NCI-H1092 (cell line): ENCODE measurements around the gene WASHC3.

Source experiments
- DNase-seq: peaks from one replicate; lab custom pipeline; 2025; lab: John Stamatoyannopoulos, UW

WASHC3 gene

DNA sequence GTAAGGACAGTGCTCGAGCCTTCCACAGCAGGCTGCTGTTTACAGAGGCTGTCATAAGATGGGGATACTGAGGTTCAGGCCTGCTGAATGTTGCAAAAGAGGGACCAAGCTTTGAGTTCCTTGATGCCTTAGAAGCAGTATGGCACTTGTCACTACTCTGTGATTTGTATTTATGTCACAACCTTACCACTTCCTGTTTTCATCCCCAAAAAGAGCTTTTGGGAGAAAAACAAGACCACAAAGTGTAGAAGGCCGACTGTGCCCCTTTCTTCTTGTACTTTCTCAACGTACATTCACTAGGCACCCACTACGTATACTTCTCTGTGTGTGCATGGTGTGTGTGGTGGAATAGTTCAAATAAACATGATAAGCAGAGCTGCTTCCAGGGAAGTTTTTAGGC is 94.3 kb downstream of the WASHC3 start:
- DNase-seq, result no peak

DNA sequence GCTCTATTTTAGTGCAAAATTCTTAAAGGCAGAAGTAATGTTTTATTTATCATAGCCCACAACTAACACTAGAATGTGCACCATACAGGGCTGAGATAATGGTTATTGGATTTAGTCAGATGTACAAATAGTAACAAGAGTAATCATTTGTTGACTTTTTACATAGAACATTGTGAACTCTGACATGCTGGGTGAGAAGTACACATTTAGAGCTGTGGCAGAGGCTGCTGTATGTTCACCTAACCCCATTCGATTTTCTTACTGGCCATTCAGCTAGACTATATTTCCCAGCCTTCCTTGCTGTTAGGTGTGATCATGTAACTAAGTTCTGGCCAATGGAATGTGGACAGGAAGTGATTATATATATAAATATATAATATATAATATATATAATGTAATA is 95.3 kb downstream of the WASHC3 start:
- no peak for DNase-seq

DNA sequence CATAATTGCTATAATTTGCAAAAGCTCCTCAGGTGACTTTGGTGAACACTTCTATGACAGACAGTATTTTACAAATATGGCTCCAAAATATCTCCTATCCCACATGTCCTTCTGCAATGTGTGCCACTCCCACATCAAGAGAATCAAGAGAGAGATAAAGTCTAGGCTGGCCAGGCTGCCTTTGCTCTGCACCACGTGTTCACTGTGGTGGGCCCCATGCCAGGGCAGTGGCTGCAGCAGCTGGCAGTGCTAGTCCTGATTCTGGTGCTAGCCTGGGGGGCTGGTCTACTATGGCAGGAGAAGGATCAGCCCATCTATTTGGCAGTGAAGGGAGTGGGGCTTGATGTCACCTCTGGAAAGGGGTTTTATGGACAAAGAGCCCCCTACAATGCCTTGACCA is 98.1 kb downstream of the WASHC3 start:
- no peak for DNase-seq
